AG04449 (cell line): Measurements from ENCODE around the gene IL37.
"Not testable (repeated sequence)": the region's sequence is repeated elsewhere in the genome, so short reads cannot be mapped to it uniquely, and the experiment has no call there.

Source experiments
- CTCF ChIA-PET: fragments of 350-600 bp; formaldehyde crosslinking; extraction: SDS; loops from one replicate; lab custom pipeline; 2021; ENCODE audit warnings: antibody characterized with exemption; lab: Yijun Ruan, JAX
- POLR2A ChIA-PET: fragments of 400-600, 350-600 bp; formaldehyde crosslinking; extraction: SDS; loops from one replicate; lab custom pipeline; 2020; ENCODE audit warnings: antibody characterized with exemption, inconsistent platforms; lab: Yijun Ruan, JAX
- DNase-seq: peaks from one replicate; pipeline ENCODE4 v3.0.0-alpha.2; 2010; ENCODE audit warnings: low read depth, low spot score
- H3K4me3 ChIP-seq: 2 replicates; pipeline ENCODE4 v1.5.1; 2011; ENCODE audit warnings: low read depth, mild to moderate bottlenecking, control low read depth, low read length
- CTCF ChIP-seq: IDR thresholded peaks from one replicate; pipeline ENCODE4 v1.5.1; 2011; ENCODE audit warnings: mild to moderate bottlenecking, moderate library complexity, low read length, control low read depth, inconsistent platforms; ENCODE audit not compliant: insufficient read depth; ENCODE audit errors: missing control alignments

The IL37 gene

GRCh38 chr2:112924360-112924759 is 13.4 kb downstream of the IL37 start:
- CTCF ChIA-PET: interaction anchor here (1.5 to 8.9 kb wide), 2 partner anchors 17 to 174 kb away, joined by 4 to 70 read pairs; no protein-coding TSS in a partner anchor
- TF ChIP-seq CTCF: no peak
- H3K4me3 ChIP-seq: no peak overlapping the region
- POLR2A ChIA-PET: no interaction called here
- no peak for DNase-seq

- ChIA-PET CTCF (interaction anchor here (1.5 to 8.9 kb wide), 2 partner anchors 17 to 175 kb away, joined by 4 to 70 read pairs; no protein-coding TSS in a partner anchor), POLR2A (no interaction called here)
- no peak for DNase-seq
- TF ChIP-seq CTCF: no peak
- H3K4me3 ChIP-seq: no peak overlapping the region
These were observed 13.9 kb downstream of the IL37 start for GRCh38 chr2:112924821-112925220.

- ChIA-PET CTCF (interaction anchor here (1.6 to 8.9 kb wide), 3 partner anchors 15 to 177 kb away, joined by 4 to 70 read pairs (median 12); no protein-coding TSS in a partner anchor), POLR2A (no interaction called here)
- H3K4me3 ChIP-seq: no peak overlapping the region
- TF ChIP-seq CTCF: no peak
- DNase-seq: no peak
These were observed 15.7 kb downstream of the IL37 start for GRCh38 chr2:112926707-112927106.

GRCh38 chr2:112927745-112928144 is 16.8 kb downstream of the IL37 start:
- ChIA-PET POLR2A (no interaction called here), CTCF (interaction anchor here (1.6 to 8.9 kb wide), 2 partner anchors 14 to 28 kb away, joined by 4 to 70 read pairs; no protein-coding TSS in a partner anchor)
- H3K4me3 ChIP-seq: no peak overlapping the region
- no peak for TF ChIP-seq CTCF
- DNase-seq: no peak

GRCh38 chr2:112933261-112933660 is 22.3 kb downstream of the IL37 start:
- no peak for DNase-seq

GRCh38 chr2:112934117-112934516 is 23.2 kb downstream of the IL37 start:
- DNase-seq, POLR2A ChIA-PET, H3K4me3 ChIP-seq: not testable (repeated sequence)
- CTCF ChIA-PET: interaction anchor here (0.7 to 0.9 kb wide), 2 partner anchors 8 to 184 kb away, joined by 3 to 4 read pairs; no protein-coding TSS in a partner anchor

More at GRCh38 chr2:112933261-112933660, 22.3 kb downstream of the IL37 start:
- TF ChIP-seq CTCF: no peak
- ChIA-PET CTCF (interaction anchor here (0.9 kb wide), 1 partner anchor 9 kb away, joined by 4 read pairs; no protein-coding TSS in a partner anchor), POLR2A (no interaction called here)
- H3K4me3 ChIP-seq: no peak overlapping the region

GRCh38 chr2:112936927-112937232 is 25.9 kb downstream of the IL37 start:
- CTCF ChIA-PET: interaction anchor here (1.4 kb wide), 1 partner anchor 187 kb away, joined by 3 read pairs; no protein-coding TSS in a partner anchor
- POLR2A ChIA-PET: no interaction called here
- no peak for DNase-seq

More at GRCh38 chr2:112936927-112937232, 25.9 kb downstream of the IL37 start:
- H3K4me3 ChIP-seq: no peak overlapping the region
- TF ChIP-seq CTCF: no peak
